H1 (cell line): Measurements from ENCODE around the gene RAB7B. TPM values are rescaled to one million over a fixed set of nuclear protein-coding genes. Genes with fewer than 3 reads are reported as not detected.

Source experiments
- ASH2L ChIP-seq: fragments of 200-600, 300-600 bp; sonication (generic); IDR thresholded peaks from one replicate; pipeline ENCODE4 v1.7.1; 2017; ENCODE audit warnings: low read length
- CTCF ChIP-seq, 3 experiments: IDR thresholded peaks; 1 replicate in 2 of 3; 2 replicates in 1 of 3; pipeline versions ENCODE4 v1.5.1 to v1.6.1; 2011; ENCODE audit warnings: low read length in 3 of 3, mild to moderate bottlenecking in 3 of 3, inconsistent platforms in 2 of 3, low read depth in 1 of 3, moderate library complexity in 1 of 3; ENCODE audit not compliant: insufficient read depth in 1 of 3; ENCODE audit errors: control extremely low read depth in 1 of 3
- RAD21 ChIP-seq, 2 experiments: IDR thresholded peaks in 1 of 2; conservative IDR thresholded peaks in 1 of 2; 2 replicates each; pipeline ENCODE4 v1.6.1; 2011; ENCODE audit warnings: low read depth in 2 of 2, low read length in 2 of 2, improper control_type of control experiment in 1 of 2, inconsistent platforms in 1 of 2, mild to moderate bottlenecking in 1 of 2, moderate library complexity in 1 of 2
- polyA plus RNA-seq, 7 experiments: library from polyadenylated mRNA; depleted of rRNA in 3 of 7; stranded (reverse) in 5 of 7; unstranded in 2 of 7; fragments of >200 nt in 5 of 7; fragments of 200-250 nt in 2 of 7; gene quantifications; 1 replicate in 5 of 7; 2 replicates in 1 of 7; 4 replicates in 1 of 7; pipeline versions ENCODE4 v1.2.1 to v1.2.3, GENCODE V29; 2011 to 2013; ENCODE audit warnings: missing spikeins in 2 of 7, mixed read lengths in 2 of 7
- total RNA-seq: library from RNA; stranded (reverse); fragmentation: NEBNext Ultra II Directional; extraction: Animal tissue kit (Norgen Biotek cat#: 25700); gene quantifications from 2 replicates; pipeline ENCODE4 v1.2.1, GENCODE V29; 2021

The RAB7B gene
- total and polyA plus RNA-seq, 2 of the 8 experiments (the other 6 are each of a cell fraction or from before 2014, with no cell fraction given): 0.05 TPM; not detected in 1

- TF ChIP-seq CTCF (IDR thresholded peaks at IDR 0.05; ENCODE audit: control extremely low read depth in 1 of 3, insufficient read depth in 1 of 3, low read depth in 1 of 3, low read length in 3 of 3) (no peak), RAD21 (IDR thresholded peaks at IDR 0.05 in 1 of 2, conservative IDR thresholded peaks at IDR 0.05 in 1 of 2; ENCODE audit: low read depth in 2 of 2, low read length in 2 of 2) (no peak), ASH2L (no peak)
Measured at GRCh38 chr1:205959789-205960188, 43.4 kb downstream of the RAB7B start (continued).
